Erythroblast (primary cell): ENCODE results near the gene CHD2.
"Not testable (repeated sequence)": the region's sequence is repeated elsewhere in the genome, so short reads cannot be mapped to it uniquely, and the experiment has no call there.

Experiments
- GATA1 ChIP-seq: IDR thresholded peaks from 2 replicates; pipeline ENCODE4 v1.6.1; 2011; ENCODE audit warnings: low read depth, mild to moderate bottlenecking, control low read depth, low read length, moderate library complexity
- POLR2A ChIP-seq: IDR thresholded peaks from 2 replicates; pipeline ENCODE4 v1.6.1; 2011; ENCODE audit warnings: mild to moderate bottlenecking, low read length

GRCh38 chr15:93039562-93040287 is 139.6 kb downstream of the CHD2 start:
- not testable (repeated sequence) for TF ChIP-seq POLR2A, GATA1
